GM10266 (cell line): ENCODE measurements around the gene ADRA2A.

ENCODE experiments used
- DNase-seq: peaks from one replicate; pipeline ENCODE4 v3.0.0; 2012; ENCODE audit errors: extremely low spot score
- TF ChIP-seq, protein P1 (sequence below): IDR thresholded peaks from 2 replicates; pipeline ENCODE4 v1.5.1; 2012; ENCODE audit warnings: mild to moderate bottlenecking, low read depth; ENCODE audit not compliant: control insufficient read depth, insufficient read depth; ENCODE audit errors: missing control alignments

The ADRA2A gene

GRCh38 chr10:111076682-111077478 lies at the start of gene ADRA2A:
ADRA2A (plus strand) TSS chr10:111077029; CDS start chr10:111077997, 968 bp downstream.
- TF ChIP-seq, protein P1, sequence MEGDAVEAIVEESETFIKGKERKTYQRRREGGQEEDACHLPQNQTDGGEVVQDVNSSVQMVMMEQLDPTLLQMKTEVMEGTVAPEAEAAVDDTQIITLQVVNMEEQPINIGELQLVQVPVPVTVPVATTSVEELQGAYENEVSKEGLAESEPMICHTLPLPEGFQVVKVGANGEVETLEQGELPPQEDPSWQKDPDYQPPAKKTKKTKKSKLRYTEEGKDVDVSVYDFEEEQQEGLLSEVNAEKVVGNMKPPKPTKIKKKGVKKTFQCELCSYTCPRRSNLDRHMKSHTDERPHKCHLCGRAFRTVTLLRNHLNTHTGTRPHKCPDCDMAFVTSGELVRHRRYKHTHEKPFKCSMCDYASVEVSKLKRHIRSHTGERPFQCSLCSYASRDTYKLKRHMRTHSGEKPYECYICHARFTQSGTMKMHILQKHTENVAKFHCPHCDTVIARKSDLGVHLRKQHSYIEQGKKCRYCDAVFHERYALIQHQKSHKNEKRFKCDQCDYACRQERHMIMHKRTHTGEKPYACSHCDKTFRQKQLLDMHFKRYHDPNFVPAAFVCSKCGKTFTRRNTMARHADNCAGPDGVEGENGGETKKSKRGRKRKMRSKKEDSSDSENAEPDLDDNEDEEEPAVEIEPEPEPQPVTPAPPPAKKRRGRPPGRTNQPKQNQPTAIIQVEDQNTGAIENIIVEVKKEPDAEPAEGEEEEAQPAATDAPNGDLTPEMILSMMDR = no peak
- peak; percentile 56 for DNase-seq

GRCh38 chr10:111030042-111030750 lies 46.6 kb upstream of the ADRA2A start:
- no peak for DNase-seq
- TF ChIP-seq, protein P1 = no peak

DNA sequence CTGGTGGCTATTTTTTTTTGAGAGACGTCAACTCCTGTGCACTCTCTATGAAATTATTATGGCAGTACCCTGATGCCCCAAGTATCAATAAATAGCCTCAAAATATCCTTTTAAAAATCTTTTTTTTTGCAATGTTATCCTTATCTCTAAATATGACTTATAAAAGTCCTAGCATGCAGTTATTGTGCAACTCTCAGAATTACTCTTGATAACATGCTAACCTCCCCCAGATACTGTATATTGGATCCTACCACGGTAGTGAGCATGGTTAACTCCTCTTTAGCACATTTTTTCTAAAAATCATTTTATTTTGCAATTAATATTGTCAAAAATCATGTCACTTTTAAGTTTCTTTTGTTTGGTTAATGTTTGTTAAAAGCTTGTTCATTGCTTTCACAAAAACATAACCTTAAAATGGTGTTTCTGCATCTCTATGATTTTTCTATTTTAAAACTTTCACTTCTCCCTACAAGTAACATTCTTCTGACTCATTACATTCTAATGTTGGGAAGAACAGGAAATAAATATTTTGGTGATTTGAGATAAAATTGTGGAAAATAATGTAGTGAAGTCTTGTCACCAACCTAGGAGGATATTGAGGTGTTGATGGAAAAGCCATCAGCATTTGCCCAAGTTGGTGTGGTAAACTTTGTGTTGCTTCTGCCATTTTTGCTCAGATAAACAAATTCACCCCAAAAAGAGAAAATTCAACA lies 42.1 kb upstream of the ADRA2A start:
- no peak for DNase-seq
- TF ChIP-seq, protein P1 = no peak

DNA sequence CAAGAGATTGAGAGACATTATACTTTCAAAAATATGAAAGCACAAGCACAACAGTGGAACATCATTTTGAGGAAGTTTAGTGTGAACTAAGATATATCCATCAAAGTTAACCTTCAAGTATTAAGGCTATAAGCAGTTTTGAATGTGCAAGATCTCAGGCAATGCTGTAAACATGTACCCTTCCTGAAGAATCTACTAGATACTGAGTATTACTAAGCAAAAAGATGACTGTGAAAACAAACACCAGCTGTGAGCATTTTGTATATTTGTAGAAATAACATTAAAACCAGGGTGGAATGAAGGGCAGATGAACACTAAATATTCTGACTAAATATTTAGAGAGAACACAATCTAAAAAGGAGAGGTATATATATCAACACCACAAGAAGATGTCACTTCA lies 41.3 kb upstream of the ADRA2A start:
- TF ChIP-seq, protein P1 = no peak
- no peak for DNase-seq

- no peak for DNase-seq
- TF ChIP-seq, protein P1 = no peak
These were observed 39.0 kb upstream of the ADRA2A start for GRCh38 chr10:111037858-111038257.

GRCh38 chr10:111039522-111039921 lies 37.3 kb upstream of the ADRA2A start:
- no peak for DNase-seq
- TF ChIP-seq, protein P1 = no peak
